ENCODE measurements around the gene UTF1.

- TF ChIP-seq TAF1 (IDR thresholded peaks at IDR 0.05; ENCODE audit: borderline replicate concordance, low read depth, low read length) (no peak), POLR2A (IDR thresholded peaks at IDR 0.05; ENCODE audit: low read depth, low read length) (no peak), POLR2AphosphoS5 (IDR thresholded peaks at IDR 0.05; ENCODE audit: low read depth, low read length) (no peak)
These were observed 44.6 kb upstream of the UTF1 start for GRCh38 chr10:133185421-133185820.

Data from GM12892 (cell line).